ENCODE measurements around the gene UBR3.

The UBR3 gene

DNA sequence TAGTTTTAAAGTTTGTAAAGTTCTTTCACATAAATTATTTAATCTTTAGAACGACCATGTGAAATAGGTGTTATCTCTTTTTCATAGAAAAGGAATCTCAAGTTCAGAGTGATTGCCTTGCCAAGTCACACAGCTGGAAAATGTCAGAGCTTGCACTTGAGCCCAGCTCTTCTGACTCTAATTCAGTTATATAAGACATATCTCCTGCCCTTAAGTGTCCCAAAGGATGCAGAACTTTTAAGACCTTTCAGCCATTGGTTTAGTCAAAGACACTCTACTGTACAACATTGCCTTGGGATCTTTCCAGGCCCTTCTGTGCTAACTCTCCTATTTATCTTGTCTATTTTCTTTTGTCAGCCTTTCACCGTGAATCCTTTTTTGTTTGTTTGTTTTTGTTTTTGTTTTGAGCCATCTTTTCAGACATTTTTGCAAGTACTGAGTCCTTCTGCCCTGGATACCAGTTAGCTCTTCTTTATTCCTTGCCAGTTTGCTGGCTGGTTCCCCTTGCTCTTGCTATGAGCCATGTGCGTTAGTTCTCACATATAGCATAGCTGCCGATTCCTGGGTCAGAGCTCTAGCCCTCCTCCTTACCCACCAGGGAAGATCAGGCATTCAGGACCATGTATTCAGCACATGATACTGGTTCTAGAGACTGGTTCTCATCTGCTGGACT lies 190.7 kb downstream of the UBR3 start:
- DNase-seq (ENCODE audit: insufficient read length, low spot score) (no peak), FAIRE-seq (no peak)
- TF ChIP-seq, protein P1, sequence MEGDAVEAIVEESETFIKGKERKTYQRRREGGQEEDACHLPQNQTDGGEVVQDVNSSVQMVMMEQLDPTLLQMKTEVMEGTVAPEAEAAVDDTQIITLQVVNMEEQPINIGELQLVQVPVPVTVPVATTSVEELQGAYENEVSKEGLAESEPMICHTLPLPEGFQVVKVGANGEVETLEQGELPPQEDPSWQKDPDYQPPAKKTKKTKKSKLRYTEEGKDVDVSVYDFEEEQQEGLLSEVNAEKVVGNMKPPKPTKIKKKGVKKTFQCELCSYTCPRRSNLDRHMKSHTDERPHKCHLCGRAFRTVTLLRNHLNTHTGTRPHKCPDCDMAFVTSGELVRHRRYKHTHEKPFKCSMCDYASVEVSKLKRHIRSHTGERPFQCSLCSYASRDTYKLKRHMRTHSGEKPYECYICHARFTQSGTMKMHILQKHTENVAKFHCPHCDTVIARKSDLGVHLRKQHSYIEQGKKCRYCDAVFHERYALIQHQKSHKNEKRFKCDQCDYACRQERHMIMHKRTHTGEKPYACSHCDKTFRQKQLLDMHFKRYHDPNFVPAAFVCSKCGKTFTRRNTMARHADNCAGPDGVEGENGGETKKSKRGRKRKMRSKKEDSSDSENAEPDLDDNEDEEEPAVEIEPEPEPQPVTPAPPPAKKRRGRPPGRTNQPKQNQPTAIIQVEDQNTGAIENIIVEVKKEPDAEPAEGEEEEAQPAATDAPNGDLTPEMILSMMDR (IDR thresholded peaks at IDR 0.05; ENCODE audit: insufficient read depth, missing control alignments) = no peak

DNA sequence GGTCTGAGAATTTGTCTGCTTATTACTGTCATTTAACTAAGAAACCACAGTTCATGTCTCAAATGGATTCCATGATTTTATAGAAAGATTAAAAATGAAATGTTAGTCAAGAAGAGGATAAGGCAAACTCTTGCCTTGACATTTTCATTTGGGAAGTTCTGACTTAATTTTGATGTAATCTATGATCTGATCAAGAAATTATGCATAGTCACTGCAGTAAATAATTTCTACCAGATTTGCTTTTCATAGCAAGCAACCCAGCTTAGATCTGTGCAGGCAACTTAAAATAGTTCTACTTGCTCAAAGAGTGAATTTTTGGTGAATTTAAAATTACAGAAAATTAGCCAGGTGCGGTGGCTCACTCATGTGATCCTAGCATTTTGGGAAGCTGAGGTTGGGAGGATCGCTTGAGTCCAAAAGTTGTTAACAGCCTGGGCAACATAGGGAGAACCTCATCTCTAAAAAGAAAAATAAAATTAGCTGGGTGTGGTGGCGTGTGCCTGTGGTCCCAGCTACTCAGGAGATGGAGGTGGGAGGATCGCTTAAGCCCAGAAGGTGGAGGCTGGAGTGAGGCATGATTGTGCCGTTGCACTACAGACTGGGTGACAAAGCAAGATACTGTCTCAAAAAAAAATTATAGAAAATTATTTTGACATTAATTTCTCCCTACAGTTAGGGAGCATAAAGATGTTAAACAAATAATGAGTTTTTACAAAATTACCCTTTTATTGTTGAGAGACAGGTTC lies 192.0 kb downstream of the UBR3 start:
- DNase-seq (ENCODE audit: insufficient read length, low spot score) (no peak), FAIRE-seq (no peak)
- TF ChIP-seq, protein P1 (IDR thresholded peaks at IDR 0.05; ENCODE audit: insufficient read depth, missing control alignments) = no peak

DNA sequence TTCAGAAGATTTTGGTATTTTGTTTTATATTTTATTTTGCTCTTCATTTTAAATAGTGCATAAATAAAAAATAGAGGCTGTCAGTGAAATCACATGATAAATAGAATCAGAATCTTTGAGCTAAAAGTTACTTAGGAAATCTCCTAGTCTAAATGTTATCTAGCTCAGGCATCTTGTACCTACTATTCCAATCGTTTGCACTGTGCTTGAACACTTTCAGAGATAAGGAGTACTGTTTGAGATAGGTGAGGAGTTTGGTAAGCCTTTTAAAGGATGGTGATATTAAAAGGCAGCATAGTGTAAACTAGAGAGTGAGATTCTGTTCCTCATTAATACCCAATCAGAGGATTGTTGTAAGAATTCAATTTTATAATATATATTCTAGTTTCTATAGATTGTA lies 193.5 kb downstream of the UBR3 start:
- FAIRE-seq = no peak
- TF ChIP-seq, protein P1 (IDR thresholded peaks at IDR 0.05; ENCODE audit: insufficient read depth, missing control alignments) = no peak
- DNase-seq (ENCODE audit: insufficient read length, low spot score) = no peak

DNA sequence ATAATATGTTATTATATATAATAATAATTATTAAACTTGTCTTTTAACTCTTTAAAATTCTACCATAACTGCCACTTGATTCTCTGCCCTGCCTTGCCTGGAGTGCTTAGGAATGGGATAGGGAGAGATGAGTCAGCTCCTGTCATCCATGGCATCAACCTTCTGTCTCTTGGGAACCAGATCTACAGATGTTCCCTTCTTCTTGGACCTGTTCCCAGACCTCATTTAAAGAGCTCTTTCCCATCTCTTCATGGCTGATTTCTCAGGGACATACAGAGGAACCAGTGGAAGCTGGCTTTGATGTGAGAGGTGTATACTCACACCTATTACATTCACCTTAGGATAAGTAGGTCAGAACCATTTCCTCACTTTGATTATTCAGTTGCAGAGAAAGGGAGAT lies 195.4 kb downstream of the UBR3 start:
- FAIRE-seq (no peak), DNase-seq (ENCODE audit: insufficient read length, low spot score) (no peak)
- TF ChIP-seq, protein P1 (IDR thresholded peaks at IDR 0.05; ENCODE audit: insufficient read depth, missing control alignments) = no peak

DNA sequence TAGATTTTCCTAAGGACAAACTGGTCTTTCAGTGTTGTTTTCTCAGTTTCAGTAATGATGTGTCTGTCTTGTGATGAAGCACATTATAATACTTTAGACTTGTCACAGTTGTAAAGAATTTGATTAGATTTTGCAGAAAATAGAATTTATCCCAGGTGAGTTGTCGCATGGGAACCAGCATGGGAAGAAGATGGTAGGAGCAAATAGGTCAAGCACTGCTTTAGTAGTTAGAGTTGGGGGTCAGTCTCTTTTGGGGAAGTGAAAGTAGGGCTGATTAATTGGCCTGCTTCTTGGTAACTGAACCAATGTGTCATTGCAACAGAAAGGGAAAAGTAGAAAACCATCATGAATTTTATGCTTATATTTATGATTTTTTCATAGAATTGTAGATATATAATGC lies 197.5 kb downstream of the UBR3 start:
- no peak for FAIRE-seq
- TF ChIP-seq, protein P1 (IDR thresholded peaks at IDR 0.05; ENCODE audit: insufficient read depth, missing control alignments) = no peak
- no peak for DNase-seq (ENCODE audit: insufficient read length, low spot score)

DNA sequence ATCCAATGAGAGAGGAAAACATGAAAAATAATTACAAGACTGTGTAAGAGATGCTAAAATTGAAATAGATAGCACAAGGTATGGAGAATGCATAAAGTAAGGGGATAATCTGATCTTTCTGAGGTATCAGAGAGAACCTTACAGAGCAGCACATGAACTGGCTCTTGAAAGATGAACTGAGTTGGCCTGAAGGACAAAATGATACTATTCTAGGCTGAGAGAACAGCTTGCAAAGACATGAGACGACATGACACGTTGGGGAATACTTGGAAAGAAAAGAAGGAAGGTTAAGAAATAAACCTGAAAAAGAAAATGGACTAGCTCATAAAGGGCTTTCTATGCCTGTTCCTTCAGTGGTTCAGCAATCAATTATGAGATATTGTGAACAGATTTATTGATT lies 198.0 kb downstream of the UBR3 start:
- FAIRE-seq (no peak), DNase-seq (ENCODE audit: insufficient read length, low spot score) (no peak)
- TF ChIP-seq, protein P1 (IDR thresholded peaks at IDR 0.05; ENCODE audit: insufficient read depth, missing control alignments) = no peak

DNA sequence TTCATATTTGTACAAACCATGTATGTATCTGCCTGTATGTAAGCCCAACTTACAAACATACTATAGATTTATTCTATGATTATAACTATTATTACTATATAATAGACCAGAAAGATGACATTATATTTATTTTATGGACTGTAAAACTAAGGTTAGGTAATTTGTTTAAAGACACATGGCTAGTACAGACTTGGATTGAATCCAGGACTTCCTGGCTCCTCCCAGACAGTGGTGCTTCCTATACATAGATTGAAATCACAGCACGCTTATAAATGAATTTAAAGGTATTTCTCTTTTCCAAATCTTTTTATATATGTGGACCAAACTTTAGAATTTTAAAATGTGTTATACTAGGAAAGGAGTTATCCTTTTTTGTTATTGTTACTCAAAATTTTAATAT lies 199.1 kb downstream of the UBR3 start:
- FAIRE-seq (no peak), DNase-seq (ENCODE audit: insufficient read length, low spot score) (no peak)
- TF ChIP-seq, protein P1 (IDR thresholded peaks at IDR 0.05; ENCODE audit: insufficient read depth, missing control alignments) = no peak

Data from D721Med (cell line).